ENCODE measurements around the gene KIAA1328. TPM values are rescaled to one million over a fixed set of nuclear protein-coding genes. Genes with fewer than 3 reads are reported as not detected.

The KIAA1328 gene
- total and polyA plus RNA-seq, 7 donors: 2.1 to 18.9 (median 12.5) TPM

- Histone ChIP-seq H3K9me3 (no peaks in the 10 kb centered on the region), H3K36me3 (no peaks in the 10 kb centered on the region), H3K27me3 (no peaks in the 10 kb centered on the region), H3K4me1 (no peaks in the 10 kb centered on the region), H3K27ac (no peak overlapping the region), H3K4me3 (no peak overlapping the region)
- TF ChIP-seq EP300 (IDR thresholded peaks at IDR 0.05) (no peak), POLR2AphosphoS5 (IDR thresholded peaks at IDR 0.05) (no peak), POLR2A (IDR thresholded peaks at IDR 0.05) (no peak), CTCF (IDR thresholded peaks at IDR 0.05) (no peak)
- no peak for DNase-seq
- intact Hi-C loops (cut with DNase I): no loop called here
- 95 to 99% methylated on average over 3 of the region's 3 CpGs for WGBS, 2 donors
Observed at GRCh38 chr18:36890598-36890997, 61.7 kb downstream of the KIAA1328 start.

DNA sequence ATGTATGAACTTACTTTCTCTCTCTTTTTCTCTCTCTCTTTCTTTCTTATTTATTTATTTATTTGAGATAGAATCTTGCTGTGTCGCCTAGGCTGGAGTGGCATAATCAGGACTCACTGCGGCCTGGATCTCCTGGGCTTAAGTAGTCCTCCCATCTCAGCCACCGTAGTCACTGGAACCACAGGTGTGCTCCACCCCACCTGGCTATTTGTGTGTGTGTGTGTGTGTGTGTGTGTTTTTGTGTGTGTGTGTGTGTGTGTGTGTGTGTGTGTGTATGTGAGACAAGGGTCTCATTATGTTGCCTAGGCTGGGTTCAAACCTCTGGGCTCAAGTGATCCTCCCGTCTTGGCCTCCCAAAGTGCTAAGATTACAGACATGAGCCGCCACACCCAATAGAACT, 64.3 kb downstream of the KIAA1328 start:
- no peak overlapping the region for H3K4me3 ChIP-seq
- H3K9me3 ChIP-seq: no peaks in the 10 kb centered on the region
- H3K27me3 ChIP-seq: no peaks in the 10 kb centered on the region
- no peaks in the 10 kb centered on the region for H3K4me1 ChIP-seq
- no peaks in the 10 kb centered on the region for H3K36me3 ChIP-seq
- intact Hi-C loops (cut with DNase I): no loop called here
- H3K27ac ChIP-seq: no peak overlapping the region
- WGBS, 2 donors: 86 to 87% methylated on average over 5 of the region's 5 CpGs
- TF ChIP-seq EP300 (IDR thresholded peaks at IDR 0.05): no peak
- no peak for TF ChIP-seq POLR2AphosphoS5 (IDR thresholded peaks at IDR 0.05)
- TF ChIP-seq CTCF (IDR thresholded peaks at IDR 0.05): no peak
- no peak for TF ChIP-seq POLR2A (IDR thresholded peaks at IDR 0.05)
- no peak for DNase-seq

DNA sequence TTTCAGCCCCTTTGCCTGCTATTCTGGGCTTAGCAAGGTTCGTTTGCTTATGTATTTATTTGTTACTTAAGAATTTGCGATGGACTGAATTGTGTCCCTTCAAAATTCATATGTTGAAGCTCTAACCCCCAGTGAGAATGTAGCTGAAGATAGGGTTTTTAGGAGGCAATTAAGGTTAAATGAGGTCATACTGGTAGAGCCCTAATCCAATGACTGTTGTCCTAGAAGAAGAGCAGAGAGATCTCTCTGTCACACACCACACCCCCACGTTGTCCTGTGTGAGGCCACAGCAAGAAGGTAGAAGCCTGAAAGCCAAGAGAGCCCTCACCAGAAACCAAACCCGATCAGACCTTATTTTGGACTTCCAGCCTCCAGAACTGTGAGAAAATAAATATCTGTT, 66.7 kb downstream of the KIAA1328 start:
- Histone ChIP-seq H3K36me3 (no peaks in the 10 kb centered on the region), H3K4me3 (no peak overlapping the region), H3K27ac (no peak overlapping the region), H3K9me3 (peaks cover 0 to 6% (median 2%) of the 10 kb centered on the region in 4 donors), H3K27me3 (no peaks in the 10 kb centered on the region), H3K4me1 (no peaks in the 10 kb centered on the region)
- 85 to 90% methylated on average over 4 of the region's 4 CpGs for WGBS, 2 donors
- DNase-seq: no peak
- no peak for TF ChIP-seq EP300 (IDR thresholded peaks at IDR 0.05)
- no peak for TF ChIP-seq POLR2A (IDR thresholded peaks at IDR 0.05)
- no peak for TF ChIP-seq POLR2AphosphoS5 (IDR thresholded peaks at IDR 0.05)
- no peak for TF ChIP-seq CTCF (IDR thresholded peaks at IDR 0.05)
- intact Hi-C loops (cut with DNase I): no loop called here

DNA sequence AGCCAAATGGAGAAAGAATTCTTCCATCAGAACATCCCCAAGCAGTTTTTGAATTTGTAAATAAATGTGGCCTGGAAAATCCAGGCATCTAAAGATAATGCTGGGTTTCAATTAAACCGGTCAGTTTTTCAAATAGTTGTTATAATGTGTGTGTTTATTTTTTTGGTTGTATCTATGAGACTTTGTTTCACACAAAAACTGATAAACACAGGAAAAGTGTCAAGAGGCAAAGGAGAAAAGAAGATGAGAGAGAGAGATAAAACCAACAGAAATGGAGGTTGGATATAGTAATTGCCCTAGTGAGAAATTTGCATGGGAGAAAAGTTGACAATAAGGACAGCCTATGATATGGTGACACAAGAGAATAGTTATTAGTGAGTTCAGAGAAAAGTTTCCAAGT, 68.3 kb downstream of the KIAA1328 start:
- peaks cover 0 to 9% (median 0%) of the 10 kb centered on the region in 4 donors for H3K4me1 ChIP-seq
- H3K27ac ChIP-seq: no peak overlapping the region
- H3K27me3 ChIP-seq: no peaks in the 10 kb centered on the region
- H3K4me3 ChIP-seq: no peak overlapping the region
- intact Hi-C loops (cut with DNase I): no loop called here
- DNase-seq: no peak
- H3K9me3 ChIP-seq: peaks cover 0 to 6% (median 2%) of the 10 kb centered on the region in 4 donors
- no peak for TF ChIP-seq POLR2AphosphoS5 (IDR thresholded peaks at IDR 0.05)
- TF ChIP-seq CTCF (IDR thresholded peaks at IDR 0.05): no peak
- TF ChIP-seq POLR2A (IDR thresholded peaks at IDR 0.05): no peak
- TF ChIP-seq EP300 (IDR thresholded peaks at IDR 0.05): no peak
- WGBS, 2 donors: 85 to 88% methylated on average over 1 of the region's 1 CpG
- no peaks in the 10 kb centered on the region for H3K36me3 ChIP-seq

DNA sequence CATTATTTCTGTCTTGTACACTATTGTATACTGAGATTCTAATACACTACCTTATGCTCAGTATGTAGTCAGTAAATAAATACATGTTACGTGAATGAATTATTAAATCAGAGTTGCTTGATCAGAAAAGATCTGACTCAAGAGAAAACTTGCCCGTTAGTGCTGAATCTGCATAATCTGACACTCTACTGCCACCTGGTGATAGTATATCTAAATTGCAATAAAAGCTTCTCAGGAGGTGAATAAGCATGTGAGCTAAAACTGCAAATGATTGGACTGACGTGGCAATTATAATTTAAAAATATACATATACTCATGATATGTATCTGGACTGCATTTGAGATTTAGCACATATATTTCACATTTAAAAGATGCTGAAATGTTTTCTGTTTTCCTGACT, 70.4 kb downstream of the KIAA1328 start:
- Histone ChIP-seq H3K27me3 (no peaks in the 10 kb centered on the region), H3K27ac (no peak overlapping the region), H3K4me3 (no peak overlapping the region), H3K36me3 (no peaks in the 10 kb centered on the region), H3K9me3 (peaks cover 0 to 6% (median 2%) of the 10 kb centered on the region in 4 donors), H3K4me1 (peaks cover 0 to 9% (median 0%) of the 10 kb centered on the region in 4 donors)
- intact Hi-C loops (cut with DNase I): no loop called here
- 87 to 89% methylated on average over 3 of the region's 3 CpGs for WGBS, 2 donors
- TF ChIP-seq POLR2A (IDR thresholded peaks at IDR 0.05) (no peak), EP300 (IDR thresholded peaks at IDR 0.05) (no peak), CTCF (IDR thresholded peaks at IDR 0.05) (no peak), POLR2AphosphoS5 (IDR thresholded peaks at IDR 0.05) (no peak)
- no peak for DNase-seq
